ENCODE measurements around the gene SLC23A1. TPM values are rescaled to one million over a fixed set of nuclear protein-coding genes. Genes with fewer than 3 reads are reported as not detected.
A peak's percentile ranks its signal among the peaks of the same experiment; 100 is the strongest.
"Not testable (repeated sequence)": the region's sequence is repeated elsewhere in the genome, so short reads cannot be mapped to it uniquely, and the experiment has no call there.

Gene SLC23A1
- polyA plus RNA-seq, 10 donors, result 0.09 to 0.69 (median 0.31) TPM

DNA sequence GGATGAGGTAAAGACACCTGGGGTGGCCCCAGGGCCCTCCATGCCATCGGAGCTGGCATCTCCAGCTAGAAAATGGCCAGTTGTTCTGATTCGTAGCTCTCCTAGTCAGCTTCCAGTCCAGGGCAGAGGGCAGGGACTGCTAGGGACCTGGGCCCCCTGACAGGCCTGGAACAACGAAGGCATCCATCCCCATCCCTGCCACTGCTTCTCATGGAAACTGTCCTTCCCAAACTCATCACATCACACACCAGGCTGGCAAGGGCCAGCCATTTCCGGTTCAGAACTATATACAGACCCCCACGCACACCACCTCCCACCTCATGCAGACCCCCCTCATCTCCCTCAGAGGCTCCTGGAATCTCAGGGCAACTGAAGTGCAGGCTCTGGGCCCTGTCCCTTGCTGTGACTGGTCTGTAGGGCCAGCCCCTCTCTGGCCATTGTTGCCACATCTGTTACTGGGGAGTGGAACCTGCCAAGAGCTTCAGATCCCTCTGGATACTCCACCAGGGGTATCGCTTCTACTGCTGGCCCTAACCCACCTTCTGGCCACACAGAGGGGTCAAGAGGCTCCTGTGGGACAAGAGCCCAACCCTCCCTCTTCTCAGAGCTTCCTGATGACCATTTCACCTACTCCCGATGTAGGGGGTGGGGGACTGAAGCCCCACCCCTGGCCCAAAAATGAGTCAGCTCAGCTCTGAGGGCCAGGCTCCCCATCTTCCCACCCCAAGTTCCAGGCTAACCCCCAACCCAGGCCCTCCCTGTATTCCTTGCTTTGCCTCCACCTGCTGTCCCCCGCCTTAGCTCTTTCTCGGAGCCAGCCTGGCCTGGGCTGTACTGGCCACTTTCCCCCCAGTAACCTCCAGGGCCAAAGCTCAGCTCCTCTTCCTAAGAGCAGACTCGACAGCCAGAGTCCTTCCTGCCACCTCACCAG, 7.8 kb upstream of the SLC23A1 start:
- DNase-seq, result no peak

GRCh38 chr5:139389701-139390638, 6.9 kb upstream of the SLC23A1 start, which contains the start of gene MZB1:
Gene MZB1, minus strand, starts transcription at chr5:139389913. Its CDS starts 57 bp downstream, at chr5:139389856.
- no peak for DNase-seq

GRCh38 chr5:139388198-139388821, 5.2 kb upstream of the SLC23A1 start:
- DNase-seq, result peak in 1 of 3 donors; percentile 46

DNA sequence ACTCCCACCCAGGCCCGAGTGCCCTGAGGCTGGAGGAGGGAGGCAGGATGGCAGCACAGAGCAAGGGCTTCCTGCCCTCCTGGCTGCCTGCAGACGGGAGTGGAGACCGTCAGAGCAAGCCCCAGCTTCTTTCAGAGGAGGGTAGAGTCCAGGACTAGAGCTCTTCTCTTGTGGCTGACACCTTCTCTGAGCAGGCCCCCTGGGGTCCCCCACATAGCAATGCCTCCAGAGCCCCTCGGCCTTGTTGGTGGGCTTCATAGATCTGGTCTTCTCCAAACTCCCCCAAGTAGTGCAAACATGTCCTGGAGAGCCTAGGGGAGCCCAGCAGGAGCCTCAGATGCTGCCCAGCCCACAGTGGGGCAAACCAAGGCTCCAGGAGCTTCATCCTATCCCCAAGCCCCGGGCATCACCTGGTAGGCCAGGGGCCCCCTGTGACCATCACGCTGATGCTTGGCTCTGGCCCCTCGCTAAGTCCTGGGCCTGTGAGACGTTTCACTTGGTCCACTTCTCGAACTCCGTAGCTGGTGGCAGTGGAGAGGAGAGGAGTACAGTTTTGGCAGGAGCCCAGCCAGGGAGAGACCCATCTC, 4.6 kb upstream of the SLC23A1 start:
- no peak for DNase-seq

DNA sequence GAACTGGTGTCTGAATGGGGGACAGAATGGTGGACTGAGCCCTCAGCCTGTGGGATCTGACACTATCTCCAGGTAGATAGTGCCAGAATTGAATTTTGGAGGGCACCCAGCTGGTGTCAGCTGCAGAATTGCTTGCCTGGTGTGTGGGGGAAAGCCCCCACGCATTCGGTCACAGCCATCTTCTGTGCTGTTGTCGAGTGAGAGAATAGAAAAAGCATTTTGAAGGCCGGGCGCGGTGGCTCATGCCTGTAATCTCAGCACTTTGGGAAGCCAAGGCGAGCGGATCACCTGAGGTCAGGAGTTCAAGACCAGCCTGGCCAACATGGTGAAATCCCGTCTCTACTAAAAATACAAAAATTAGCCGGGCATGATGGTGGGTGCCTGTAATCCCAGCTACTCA, 3.9 kb upstream of the SLC23A1 start:
- not testable (repeated sequence) for DNase-seq

DNA sequence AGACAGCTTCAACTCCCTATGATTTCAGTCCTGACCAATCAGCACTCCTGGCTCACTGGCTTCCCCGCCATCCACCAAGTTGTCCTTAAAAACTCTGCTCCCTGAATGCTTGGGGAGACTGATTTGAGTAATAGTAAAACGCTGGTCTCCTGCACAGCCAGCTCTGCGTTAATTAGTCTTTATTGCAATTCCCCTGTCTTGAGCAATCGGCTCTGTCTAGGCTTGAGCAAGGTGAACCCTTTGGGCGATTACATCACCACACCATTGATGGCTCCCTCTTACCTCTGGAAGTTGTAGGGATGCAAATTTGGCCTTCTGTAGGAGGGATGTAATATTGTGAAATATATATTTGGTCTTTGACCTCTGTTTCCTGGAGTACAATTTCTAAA, 2.9 kb upstream of the SLC23A1 start:
- no peak for DNase-seq

GRCh38 chr5:139385061-139386049, 2.3 kb upstream of the SLC23A1 start:
- DNase-seq, result no peak

GRCh38 chr5:139384591-139385051, 1.5 kb upstream of the SLC23A1 start:
- DNase-seq, result no peak

- no peak for DNase-seq
Observed at GRCh38 chr5:139383993-139384590, 995 bp upstream of the SLC23A1 start.

DNA sequence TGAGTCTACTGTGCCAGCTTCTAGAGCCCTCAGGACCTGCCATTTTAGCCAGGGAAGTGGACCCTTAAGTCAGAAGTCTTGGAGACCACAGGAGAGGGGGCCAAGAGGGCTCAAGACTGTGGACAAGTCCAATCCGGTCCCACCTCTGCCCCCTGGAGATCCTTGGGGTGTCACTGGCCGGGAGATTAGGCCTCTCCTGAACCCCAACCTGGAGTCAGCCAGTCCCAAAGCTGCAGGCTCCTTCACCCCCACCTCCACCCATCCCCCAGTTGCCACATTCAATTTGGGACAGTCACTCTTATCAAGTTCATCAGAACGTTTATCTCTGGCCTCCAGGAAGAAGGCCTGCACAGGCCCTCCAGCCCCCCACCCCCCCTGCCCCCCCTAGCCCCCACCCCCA, 290 bp downstream of the SLC23A1 start:
- no peak for DNase-seq

DNA sequence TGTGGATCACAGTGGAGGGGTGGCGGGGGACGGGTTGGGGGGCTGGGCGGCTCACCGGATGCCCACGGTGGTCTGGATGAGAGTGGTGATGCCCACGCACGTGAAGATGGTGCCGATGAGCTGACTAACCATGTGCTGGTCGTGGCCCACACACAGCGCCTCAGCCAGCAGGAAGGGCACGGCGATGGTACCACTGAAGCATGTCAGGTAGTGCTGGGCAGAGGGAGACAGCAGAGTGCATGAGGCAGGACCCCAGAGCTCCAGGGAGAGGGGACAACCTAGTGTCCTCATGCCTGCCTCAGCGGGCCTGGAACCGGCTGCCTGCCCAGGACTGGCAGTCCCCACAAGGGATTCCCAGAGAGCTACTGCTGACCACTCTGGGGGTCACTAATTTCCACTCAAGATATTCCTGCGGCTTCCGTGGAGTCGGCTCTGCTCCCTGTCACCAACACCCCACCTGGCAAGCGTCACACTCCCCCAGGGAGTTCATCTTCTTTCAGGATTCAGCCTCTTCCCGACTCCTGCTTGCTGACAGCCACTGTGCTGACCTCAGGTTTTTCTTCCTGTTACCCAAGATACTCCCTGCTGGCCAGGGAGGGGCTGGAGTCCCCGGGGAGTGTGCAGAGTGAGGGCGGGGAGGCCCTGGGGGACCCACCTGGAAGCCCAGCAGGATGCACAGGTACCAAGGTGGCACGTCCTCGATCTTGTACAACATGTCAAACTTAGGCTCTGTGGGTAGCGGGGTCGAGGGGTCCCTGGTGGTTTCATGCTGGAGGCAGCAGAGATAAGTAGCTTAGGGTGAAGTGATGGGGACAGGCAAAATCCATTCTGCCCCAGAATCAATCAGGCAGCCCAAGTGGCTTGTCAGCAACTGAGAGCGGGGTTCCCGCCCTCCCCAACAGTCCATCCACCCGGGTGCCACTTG, 998 bp downstream of the SLC23A1 start:
- DNase-seq, result no peak

- no peak for DNase-seq
Observed at GRCh38 chr5:139379626-139380449, 3.3 kb downstream of the SLC23A1 start.

- no peak for DNase-seq
Observed at GRCh38 chr5:139378941-139379361, 4.1 kb downstream of the SLC23A1 start.

GRCh38 chr5:139378101-139378825, 4.8 kb downstream of the SLC23A1 start:
- no peak for DNase-seq

- no peak for DNase-seq
Observed at GRCh38 chr5:139377226-139377625, 5.9 kb downstream of the SLC23A1 start.

DNA sequence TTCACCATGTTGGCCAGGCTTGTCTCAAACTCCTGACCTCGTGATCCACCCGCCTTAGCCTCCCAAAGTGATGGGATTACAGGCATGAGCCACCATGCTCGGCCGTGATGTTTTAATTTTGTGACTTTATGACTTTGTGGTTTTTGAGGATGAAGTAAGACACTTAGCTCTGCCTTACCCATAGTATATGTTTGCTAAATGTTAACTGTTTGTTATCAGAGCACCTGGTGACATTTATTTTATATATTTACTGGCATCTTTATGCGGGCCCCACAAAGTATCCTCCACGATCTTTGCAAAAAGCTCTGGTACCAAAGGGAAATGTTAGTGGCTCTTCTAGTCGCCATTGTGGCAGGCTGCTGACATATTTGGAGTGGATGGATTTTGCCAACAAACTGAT, 6.7 kb downstream of the SLC23A1 start:
- DNase-seq, result no peak

DNA sequence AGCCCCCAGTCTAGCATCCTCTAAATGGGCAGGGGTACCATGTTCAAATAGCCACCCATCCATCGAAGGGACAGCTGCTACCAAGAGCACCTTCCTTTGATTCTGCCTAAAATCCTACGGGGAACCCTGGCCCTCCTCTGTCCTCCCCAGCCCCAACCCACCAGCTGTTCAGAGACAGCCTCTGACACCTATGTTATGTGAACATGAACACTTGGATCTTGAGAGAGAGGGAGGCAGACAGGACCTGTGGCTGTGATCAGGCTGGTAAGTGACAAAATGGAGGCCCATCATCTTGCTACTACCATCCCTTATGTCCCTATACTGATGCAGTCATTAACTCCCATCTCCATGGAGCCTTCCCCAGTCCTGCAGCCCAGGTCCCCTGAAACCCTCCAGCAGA, 8.2 kb downstream of the SLC23A1 start:
- no peak for DNase-seq
